B cell (primary cell): ENCODE results near the gene EYA4. TPM values are rescaled to one million over a fixed set of nuclear protein-coding genes. Genes with fewer than 3 reads are reported as not detected.

Source experiments
- ATAC-seq: fragments of 200-7000 bp; cut with Tn5 transposase; one replicate; pipeline ENCODE4 v1.10.0; 2021; ENCODE audit warnings: low read depth, mild to moderate bottlenecking, moderate number of reproducible peaks, moderate library complexity
- CTCF ChIA-PET: fragments of 350-600 bp; sonication (Branson Sonifier 250); formaldehyde crosslinking; loops from one replicate; lab custom pipeline; 2021; ENCODE audit warnings: antibody characterized with exemption, inconsistent platforms; lab: Charles Lee
- POLR2A ChIA-PET: fragments of 350-600 bp; sonication (Branson Sonifier 250); formaldehyde crosslinking; loops from one replicate; lab custom pipeline; 2021; ENCODE audit warnings: antibody characterized with exemption; lab: Charles Lee
- DNase-seq: peaks from one replicate; pipeline ENCODE4 v3.0.0; 2013
- H2AFZ ChIP-seq: 2 replicates; pipeline ENCODE4 v1.6.1; 2012; ENCODE audit warnings: mild to moderate bottlenecking, low read depth, low read length; ENCODE audit not compliant: insufficient read depth, poor library complexity, severe bottlenecking
- H3K27ac ChIP-seq, 2 donors: 1 replicate in 1 of 2; 2 replicates in 1 of 2; pipeline ENCODE4 v1.5.1; 2012 to 2013; ENCODE audit warnings: low read length in 2 of 2, mild to moderate bottlenecking in 2 of 2, moderate library complexity in 1 of 2
- H3K27me3 ChIP-seq, 4 experiments: fragments of 200-600 bp in 1 of 4; sonication (generic) in 1 of 4; replicated peaks in 1 of 4; 1 replicate in 2 of 4; 2 replicates in 2 of 4; pipeline versions ENCODE4 v1.6.1 to v1.7.0; 2013 to 2016; ENCODE audit warnings: low read length in 3 of 4, mild to moderate bottlenecking in 2 of 4, mixed read lengths in 1 of 4, moderate library complexity in 1 of 4; ENCODE audit not compliant: insufficient read depth in 4 of 4, control insufficient read depth in 3 of 4; ENCODE audit errors: control extremely low read depth in 1 of 4
- H3K36me3 ChIP-seq, 2 experiments: replicated peaks in 1 of 2; 1 replicate in 1 of 2; 2 replicates in 1 of 2; pipeline versions ENCODE4 v1.6.1 to v1.7.1; 2013; ENCODE audit warnings: low read length in 1 of 2; ENCODE audit not compliant: insufficient read depth in 2 of 2, control insufficient read depth in 1 of 2; ENCODE audit errors: control extremely low read depth in 1 of 2, extremely low read depth in 1 of 2
- H3K4me1 ChIP-seq, 2 donors: fragments of 200-600 bp in 1 of 2; sonication (generic) in 1 of 2; 1 replicate in 1 of 2; 2 replicates in 1 of 2; pipeline versions ENCODE4 v1.5.1 to v1.6.1; 2013 to 2017; ENCODE audit warnings: low read length in 2 of 2; ENCODE audit not compliant: control insufficient read depth in 2 of 2, insufficient read depth in 2 of 2
- H3K4me2 ChIP-seq: replicated peaks from 2 replicates; pipeline ENCODE3; 2012; ENCODE audit warnings: mild to moderate bottlenecking, low read depth, low read length; ENCODE audit not compliant: poor library complexity, severe bottlenecking
- H3K4me3 ChIP-seq, 5 experiments: fragments of 200-600 bp in 1 of 5; sonication (generic) in 1 of 5; 1 replicate in 3 of 5; 2 replicates in 2 of 5; pipeline versions ENCODE4 v1.5.1 to v1.7.0; 2011 to 2016; ENCODE audit warnings: low read length in 4 of 5, mild to moderate bottlenecking in 4 of 5, low read depth in 2 of 5, control low read depth in 1 of 5, moderate library complexity in 1 of 5; ENCODE audit not compliant: insufficient read depth in 1 of 5; ENCODE audit errors: control extremely low read depth in 1 of 5, extremely low read depth in 1 of 5
- H3K79me2 ChIP-seq: fragments of 200-600 bp; sonication (generic); one replicate; pipeline ENCODE4 v1.6.0; 2016; ENCODE audit warnings: low read length; ENCODE audit not compliant: control insufficient read depth, insufficient read depth
- H3K9ac ChIP-seq: fragments of 200-600 bp; sonication (generic); 2 replicates; pipeline ENCODE4 v1.6.1; 2017; ENCODE audit warnings: mild to moderate bottlenecking, low read length, moderate library complexity
- H3K9me3 ChIP-seq, 3 donors: one replicate each; pipeline versions ENCODE4 v1.6.1 to v1.7.1; 2013; ENCODE audit warnings: low read length in 2 of 3; ENCODE audit not compliant: control insufficient read depth in 2 of 3, insufficient read depth in 1 of 3; ENCODE audit errors: control extremely low read depth in 1 of 3
- H4K20me1 ChIP-seq: 2 replicates; pipeline ENCODE4 v1.6.0; 2012; ENCODE audit warnings: mild to moderate bottlenecking, low read length; ENCODE audit not compliant: insufficient read depth, control insufficient read depth, poor library complexity, severe bottlenecking
- H3K27ac Mint-ChIP-seq: one replicate; pipeline ENCODE4 v1.8.0; 2021; ENCODE audit warnings: mixed read lengths
- H3K27me3 Mint-ChIP-seq: one replicate; pipeline ENCODE4 v1.8.0; 2021; ENCODE audit warnings: mixed read lengths
- H3K4me1 Mint-ChIP-seq: one replicate; pipeline ENCODE4 v1.8.0; 2021; ENCODE audit warnings: mixed read lengths
- H3K4me3 Mint-ChIP-seq: one replicate; pipeline ENCODE4 v1.8.0; 2021; ENCODE audit warnings: mixed read lengths
- H3K9me3 Mint-ChIP-seq: one replicate; pipeline ENCODE4 v1.8.0; 2022; ENCODE audit warnings: mixed read lengths; ENCODE audit not compliant: insufficient read depth
- EZH2 ChIP-seq: IDR thresholded peaks from 2 replicates; pipeline ENCODE4 v1.6.1; 2012; ENCODE audit warnings: borderline replicate concordance, low read depth, mild to moderate bottlenecking, moderate library complexity, low read length; ENCODE audit not compliant: insufficient read depth, poor library complexity, severe bottlenecking
- WGBS: methylation state at CpG from one replicate; pipeline ENCODE4 v1.1.5; 2013; ENCODE audit warnings: missing lambda C conversion rate; ENCODE audit not compliant: insufficient coverage; 5-methylcytosine and 5-hydroxymethylcytosine counted together
- intact Hi-C: fragments of 100-400 bp; cut with micrococcal nuclease; formaldehyde crosslinking; loops from one replicate; pipeline ENCODE4 v1.10.0; 2022
- polyA plus RNA-seq: library from polyadenylated mRNA; depleted of rRNA; stranded (reverse); fragments of >200 nt; gene quantifications from 2 replicates; pipeline ENCODE4 v1.2.3, GENCODE V29; 2012
- total RNA-seq, 2 donors: library from RNA; stranded (reverse); fragments of 120-200 nt in 1 of 2; gene quantifications; 1 replicate in 1 of 2; 2 replicates in 1 of 2; pipeline versions ENCODE4 v1.2.3 to v1.2.4, GENCODE V29; 2013 to 2022
- TF ChIP-seq, protein P1 (sequence below): fragments of 200-600 bp; IDR thresholded peaks from one replicate; pipeline ENCODE4 v1.8.0; 2022; ENCODE audit warnings: antibody characterized with exemption, mild to moderate bottlenecking

Gene EYA4
- total and polyA plus RNA-seq, 2 donors (not counting 1 experiment from before 2014, with no cell fraction given), result 0.49 TPM; not detected in 1

DNA sequence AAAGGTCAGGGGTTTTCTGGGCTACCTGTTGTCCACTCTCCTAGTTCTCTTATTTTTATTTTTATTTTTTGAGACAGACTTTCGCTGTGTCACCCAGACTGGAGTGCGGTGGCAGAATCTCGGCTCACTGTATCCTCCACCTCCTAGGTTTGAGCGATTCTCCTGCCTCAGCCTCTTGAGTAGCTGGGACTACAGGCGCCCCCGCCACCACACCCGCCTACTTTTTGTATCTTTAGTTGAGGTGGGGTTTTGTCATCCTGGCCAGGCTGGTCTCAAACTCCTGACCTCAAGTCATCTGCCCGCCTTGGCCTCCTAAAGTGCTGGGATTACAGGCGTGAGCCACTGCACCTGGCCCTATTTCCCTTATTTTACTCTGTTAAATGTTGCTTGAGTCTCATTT is 149.0 kb downstream of the EYA4 start:
- Histone ChIP-seq H3K9ac (no peak overlapping the region), H3K4me1 (no peaks in the 10 kb centered on the region), H3K36me3 (no peaks in the 10 kb centered on the region), H3K27ac (no peak overlapping the region), H4K20me1 (no peaks in the 10 kb centered on the region), H3K4me3 (no peak overlapping the region), H2AFZ (no peak overlapping the region), H3K79me2 (no peaks in the 10 kb centered on the region), H3K9me3 (no peaks in the 10 kb centered on the region), H3K4me2 (no peak overlapping the region), H3K27me3 (no peaks in the 10 kb centered on the region)
- WGBS, result 100% methylated on average over 4 of the region's 9 CpGs
- Mint-ChIP-seq H3K27ac (no peak overlapping the region), H3K4me3 (no peak overlapping the region), H3K4me1 (no peaks in the 10 kb centered on the region), H3K9me3 (no peaks in the 10 kb centered on the region), H3K27me3 (peaks cover 3% of the 10 kb centered on the region)
- TF ChIP-seq EZH2, result no peak
- TF ChIP-seq, protein P1, sequence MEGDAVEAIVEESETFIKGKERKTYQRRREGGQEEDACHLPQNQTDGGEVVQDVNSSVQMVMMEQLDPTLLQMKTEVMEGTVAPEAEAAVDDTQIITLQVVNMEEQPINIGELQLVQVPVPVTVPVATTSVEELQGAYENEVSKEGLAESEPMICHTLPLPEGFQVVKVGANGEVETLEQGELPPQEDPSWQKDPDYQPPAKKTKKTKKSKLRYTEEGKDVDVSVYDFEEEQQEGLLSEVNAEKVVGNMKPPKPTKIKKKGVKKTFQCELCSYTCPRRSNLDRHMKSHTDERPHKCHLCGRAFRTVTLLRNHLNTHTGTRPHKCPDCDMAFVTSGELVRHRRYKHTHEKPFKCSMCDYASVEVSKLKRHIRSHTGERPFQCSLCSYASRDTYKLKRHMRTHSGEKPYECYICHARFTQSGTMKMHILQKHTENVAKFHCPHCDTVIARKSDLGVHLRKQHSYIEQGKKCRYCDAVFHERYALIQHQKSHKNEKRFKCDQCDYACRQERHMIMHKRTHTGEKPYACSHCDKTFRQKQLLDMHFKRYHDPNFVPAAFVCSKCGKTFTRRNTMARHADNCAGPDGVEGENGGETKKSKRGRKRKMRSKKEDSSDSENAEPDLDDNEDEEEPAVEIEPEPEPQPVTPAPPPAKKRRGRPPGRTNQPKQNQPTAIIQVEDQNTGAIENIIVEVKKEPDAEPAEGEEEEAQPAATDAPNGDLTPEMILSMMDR, result no peak
- POLR2A ChIA-PET, result no interaction called here
- ATAC-seq, result no peak
- CTCF ChIA-PET, result no interaction called here
- intact Hi-C loops, result no loop called here
- DNase-seq, result no peak

DNA sequence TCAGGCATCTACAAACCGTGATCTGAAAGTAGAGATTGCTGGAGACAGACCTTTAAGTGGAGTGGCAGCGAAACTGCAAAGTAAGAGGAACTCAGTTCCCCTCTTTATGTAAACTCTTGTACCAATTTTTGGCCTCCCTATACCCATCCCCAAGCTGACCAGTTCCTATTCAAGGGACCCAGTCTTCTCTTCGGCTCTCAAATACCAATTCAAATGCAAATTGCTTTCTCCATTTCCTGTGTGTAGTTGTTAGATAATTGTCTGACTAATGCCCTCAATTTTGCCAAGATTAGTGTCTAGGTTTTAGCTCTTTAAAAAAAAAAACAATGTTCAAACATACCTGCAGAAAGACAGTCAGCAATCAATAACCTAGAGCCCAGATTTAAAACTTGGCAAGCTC is 150.9 kb downstream of the EYA4 start:
- Histone ChIP-seq H3K4me3 (no peak overlapping the region), H3K27me3 (no peaks in the 10 kb centered on the region), H3K4me1 (no peaks in the 10 kb centered on the region), H3K36me3 (no peaks in the 10 kb centered on the region), H2AFZ (no peak overlapping the region), H3K9ac (no peak overlapping the region), H3K79me2 (no peaks in the 10 kb centered on the region), H3K4me2 (no peak overlapping the region), H3K9me3 (no peaks in the 10 kb centered on the region), H4K20me1 (no peaks in the 10 kb centered on the region), H3K27ac (no peak overlapping the region)
- intact Hi-C loops, result no loop called here
- no peak overlapping the region for H3K27ac Mint-ChIP-seq
- no peaks in the 10 kb centered on the region for H3K4me1 Mint-ChIP-seq
- no peaks in the 10 kb centered on the region for H3K9me3 Mint-ChIP-seq
- WGBS, result no CpG with 5 or more reads among the region's 3 CpGs
- peaks cover 3% of the 10 kb centered on the region for H3K27me3 Mint-ChIP-seq
- DNase-seq (no peak), ATAC-seq (no peak)
- TF ChIP-seq EZH2, result no peak
- TF ChIP-seq, protein P1, result no peak
- POLR2A ChIA-PET, result no interaction called here
- no peak overlapping the region for H3K4me3 Mint-ChIP-seq
- CTCF ChIA-PET, result no interaction called here
